ENCODE measurements around the gene RAMP1.

The RAMP1 gene

DNA sequence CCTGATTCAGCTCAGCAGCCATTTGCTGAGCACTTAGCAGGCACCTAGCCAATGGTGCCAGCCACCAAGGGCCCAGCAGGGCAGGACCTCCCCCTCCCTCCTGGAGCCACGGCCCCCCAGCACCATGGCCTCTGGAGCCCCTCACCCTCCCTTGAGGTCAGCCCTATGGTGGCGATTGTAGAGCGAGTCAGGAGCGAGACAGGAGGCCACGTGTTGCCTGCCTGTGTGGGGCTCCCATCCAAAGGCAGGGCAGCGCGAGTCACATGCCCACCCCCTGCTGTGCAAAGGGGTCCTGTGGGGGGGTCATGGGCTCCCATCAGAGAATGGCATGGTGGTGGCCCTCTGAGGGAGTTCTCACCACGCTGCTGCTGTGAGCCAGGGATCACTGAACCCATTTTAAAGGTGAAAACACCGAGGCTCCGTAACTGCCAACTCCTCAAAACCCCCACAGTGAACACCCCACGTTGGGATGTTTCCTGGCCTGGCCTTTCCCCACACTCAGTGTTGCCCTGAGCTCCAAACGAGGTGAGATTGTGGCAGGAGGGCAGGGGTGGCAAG lies 35.6 kb downstream of the RAMP1 start:
- DNase-seq (ENCODE audit: low spot score in 2 of 2) = no peak
- no peak overlapping the region for H3K4me3 Mint-ChIP-seq
- H3K36me3 Mint-ChIP-seq = no peaks in the 10 kb centered on the region
- ATAC-seq = no peak
- H3K4me1 Mint-ChIP-seq = peaks cover 43% of the 10 kb centered on the region
- no peaks in the 10 kb centered on the region for H3K9me3 Mint-ChIP-seq
- H3K27ac Mint-ChIP-seq = no peak overlapping the region

- Mint-ChIP-seq H3K4me3 (no peak overlapping the region), H3K4me1 (peaks cover 41% of the 10 kb centered on the region), H3K9me3 (no peaks in the 10 kb centered on the region), H3K27ac (no peak overlapping the region), H3K36me3 (peaks cover under 1% of the 10 kb centered on the region)
- ATAC-seq (no peak), DNase-seq (ENCODE audit: low spot score in 2 of 2) (no peak)
Observed at GRCh38 chr2:237895544-237896506, 36.4 kb downstream of the RAMP1 start.

GRCh38 chr2:237896507-237896892 lies 37.1 kb downstream of the RAMP1 start:
- Mint-ChIP-seq H3K27ac (peak overlapping the region; percentile 52), H3K4me1 (peaks cover 47% of the 10 kb centered on the region), H3K36me3 (peaks cover 7% of the 10 kb centered on the region), H3K4me3 (no peak overlapping the region), H3K9me3 (no peaks in the 10 kb centered on the region)
- ATAC-seq (no peak), DNase-seq (ENCODE audit: low spot score in 2 of 2) (no peak)

DNA sequence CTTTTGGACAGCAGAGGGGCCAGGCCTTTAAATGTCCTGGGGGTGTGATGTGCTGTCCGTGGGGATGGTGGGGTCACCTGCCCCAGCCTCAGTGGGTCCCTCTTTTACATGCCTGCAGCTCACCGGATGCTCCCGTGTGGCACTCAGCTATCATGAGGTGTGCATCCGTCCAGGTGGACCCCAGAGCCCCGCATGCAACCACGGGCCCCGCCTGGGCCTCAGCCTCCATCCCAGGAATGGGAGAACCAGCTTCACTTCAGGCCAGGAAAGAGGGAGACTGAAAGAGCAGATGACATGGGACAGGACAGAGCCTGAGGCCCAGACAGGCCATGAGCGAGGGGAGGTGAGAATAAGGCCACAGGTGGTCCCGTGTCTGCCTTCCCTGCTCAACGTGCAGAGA lies 37.5 kb downstream of the RAMP1 start:
- no peak for DNase-seq (ENCODE audit: low spot score in 2 of 2)
- no peaks in the 10 kb centered on the region for H3K9me3 Mint-ChIP-seq
- H3K4me1 Mint-ChIP-seq = peaks cover 51% of the 10 kb centered on the region
- no peak overlapping the region for H3K4me3 Mint-ChIP-seq
- peaks cover 12% of the 10 kb centered on the region for H3K36me3 Mint-ChIP-seq
- H3K27ac Mint-ChIP-seq = peak overlapping the region; percentile 52
- no peak for ATAC-seq

DNA sequence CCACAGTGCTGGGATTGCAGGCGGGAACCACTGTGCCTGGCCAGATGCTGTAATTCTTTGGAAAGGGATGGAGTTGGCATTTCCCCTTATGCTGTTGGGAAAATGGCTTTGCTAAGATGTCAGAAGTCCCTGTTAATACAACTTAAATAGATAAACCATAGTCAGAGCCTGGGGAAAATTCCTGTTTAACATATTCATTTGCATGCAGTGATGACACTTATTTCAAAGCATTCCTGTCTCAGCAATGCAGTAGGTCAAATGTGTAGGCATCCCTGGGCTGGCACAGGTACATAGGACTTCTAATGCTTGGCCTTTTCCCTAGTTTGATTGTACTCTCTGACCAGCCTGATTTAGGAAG lies 38.6 kb downstream of the RAMP1 start:
- DNase-seq (ENCODE audit: low spot score in 2 of 2) = no peak
- peaks cover 54% of the 10 kb centered on the region for H3K4me1 Mint-ChIP-seq
- peak overlapping the region; percentile 91 for H3K27ac Mint-ChIP-seq
- H3K4me3 Mint-ChIP-seq = peak overlapping the region; percentile 48
- no peaks in the 10 kb centered on the region for H3K9me3 Mint-ChIP-seq
- no peak for ATAC-seq
- peaks cover 14% of the 10 kb centered on the region for H3K36me3 Mint-ChIP-seq

DNA sequence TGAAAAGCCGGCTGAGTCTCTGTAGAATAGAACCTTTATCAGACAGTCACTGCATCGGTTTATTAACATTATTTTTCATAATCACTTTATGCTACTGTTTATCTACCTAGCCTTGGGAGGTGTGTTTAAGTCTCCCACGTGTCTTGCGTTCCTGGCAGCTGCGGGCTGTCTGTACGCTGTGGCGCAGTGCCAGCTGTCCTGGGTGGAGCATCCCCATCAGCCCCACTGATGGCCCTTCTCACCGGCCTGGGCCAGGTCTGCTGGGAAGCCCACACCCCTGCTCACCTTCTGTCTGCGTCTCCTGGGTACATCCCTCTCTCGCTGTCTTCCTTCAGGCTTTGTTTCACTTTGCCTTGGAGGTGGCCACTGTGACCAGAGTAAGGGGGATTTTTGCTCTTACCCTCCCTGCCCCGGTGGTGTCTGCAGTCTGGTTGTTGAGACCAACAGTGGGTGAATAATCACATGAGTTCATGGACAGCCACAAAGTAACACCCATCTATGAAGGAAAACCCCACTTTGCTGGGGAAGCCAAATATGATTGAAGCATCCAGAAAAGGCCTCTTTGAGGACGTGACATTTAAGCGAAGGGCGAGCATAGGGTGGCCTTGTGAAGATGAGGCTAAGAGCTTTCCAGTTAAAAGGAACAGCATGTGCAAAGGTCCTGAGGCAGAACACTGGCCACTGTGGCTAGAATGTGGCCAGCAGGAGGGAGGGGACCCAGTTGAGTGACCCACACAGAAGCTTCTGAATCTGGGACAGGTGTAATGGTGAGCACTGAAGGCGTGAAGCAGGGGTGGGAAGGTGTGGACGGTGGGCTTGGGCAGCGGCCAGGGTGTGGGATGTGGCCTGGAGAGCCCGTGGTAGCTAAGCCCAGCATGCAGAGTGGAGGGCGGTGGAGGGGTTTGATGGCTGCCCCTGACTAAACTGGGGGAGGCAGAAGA lies 41.7 kb downstream of the RAMP1 start:
- H3K4me1 Mint-ChIP-seq = peaks cover 70% of the 10 kb centered on the region
- H3K27ac Mint-ChIP-seq = peak overlapping the region; percentile 97
- DNase-seq (ENCODE audit: low spot score in 2 of 2) (no peak), ATAC-seq (peak; percentile 52)
- peak overlapping the region; percentile 77 for H3K4me3 Mint-ChIP-seq
- peaks cover 14% of the 10 kb centered on the region for H3K36me3 Mint-ChIP-seq
- no peaks in the 10 kb centered on the region for H3K9me3 Mint-ChIP-seq

GRCh38 chr2:237901932-237902850 lies 42.8 kb downstream of the RAMP1 start:
- peak overlapping the region; percentile 97 for H3K27ac Mint-ChIP-seq
- peaks cover 68% of the 10 kb centered on the region for H3K4me1 Mint-ChIP-seq
- DNase-seq (ENCODE audit: low spot score in 2 of 2) (no peak), ATAC-seq (no peak)
- peaks cover 2% of the 10 kb centered on the region for H3K9me3 Mint-ChIP-seq
- peak overlapping the region; percentile 77 for H3K4me3 Mint-ChIP-seq
- peaks cover 14% of the 10 kb centered on the region for H3K36me3 Mint-ChIP-seq

DNA sequence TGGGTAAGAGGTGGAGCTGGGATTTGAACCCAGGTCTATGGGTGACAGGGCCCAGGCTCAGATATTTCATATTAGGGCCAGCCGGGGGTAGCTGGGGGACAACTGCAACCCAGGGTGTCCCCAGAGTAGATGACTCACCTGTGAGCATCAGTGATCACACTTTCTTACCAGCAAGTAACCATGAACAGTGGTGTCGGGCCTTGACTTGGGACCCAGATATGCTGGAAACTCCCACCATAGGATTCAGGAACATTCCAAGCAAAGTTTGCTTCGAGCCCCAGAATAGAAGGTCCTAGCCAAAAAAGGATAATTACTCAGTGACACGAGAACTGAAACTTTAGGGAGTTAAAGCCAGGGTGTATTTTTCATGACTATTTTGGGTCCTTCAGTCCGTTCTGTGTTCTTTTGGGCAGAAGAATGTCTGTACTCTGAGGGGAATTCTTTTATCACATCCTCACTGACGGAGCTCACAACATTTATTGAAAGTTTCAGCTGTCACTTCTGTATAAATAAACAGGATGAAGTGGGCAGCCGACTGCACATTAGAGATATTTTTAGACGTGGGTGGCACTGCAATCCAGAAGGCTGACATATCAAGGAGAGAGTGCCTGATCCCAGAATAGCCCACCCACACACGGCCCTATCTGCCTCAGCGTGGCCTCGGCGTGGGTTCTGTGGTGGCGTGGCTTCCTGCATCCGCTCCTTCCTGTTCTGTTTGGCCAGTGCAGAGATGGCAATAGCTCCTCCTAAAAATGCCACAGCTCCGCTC lies 45.6 kb downstream of the RAMP1 start:
- peak in 1 of 2 donors; percentile 23 for DNase-seq (ENCODE audit: low spot score in 2 of 2)
- Mint-ChIP-seq H3K27ac (peak overlapping the region; percentile 85), H3K4me1 (peaks cover 43% of the 10 kb centered on the region), H3K36me3 (peaks cover 14% of the 10 kb centered on the region), H3K4me3 (peak overlapping the region; percentile 53), H3K9me3 (peaks cover 7% of the 10 kb centered on the region)
- peak; percentile 73 for ATAC-seq

- H3K4me1 Mint-ChIP-seq = peaks cover 36% of the 10 kb centered on the region
- ATAC-seq = no peak
- H3K9me3 Mint-ChIP-seq = peaks cover 7% of the 10 kb centered on the region
- peaks cover under 1% of the 10 kb centered on the region for H3K36me3 Mint-ChIP-seq
- H3K27ac Mint-ChIP-seq = peak overlapping the region; percentile 24
- H3K4me3 Mint-ChIP-seq = no peak overlapping the region
- DNase-seq (ENCODE audit: low spot score in 2 of 2) = no peak
Observed at GRCh38 chr2:237907144-237907543, 47.7 kb downstream of the RAMP1 start.

DNA sequence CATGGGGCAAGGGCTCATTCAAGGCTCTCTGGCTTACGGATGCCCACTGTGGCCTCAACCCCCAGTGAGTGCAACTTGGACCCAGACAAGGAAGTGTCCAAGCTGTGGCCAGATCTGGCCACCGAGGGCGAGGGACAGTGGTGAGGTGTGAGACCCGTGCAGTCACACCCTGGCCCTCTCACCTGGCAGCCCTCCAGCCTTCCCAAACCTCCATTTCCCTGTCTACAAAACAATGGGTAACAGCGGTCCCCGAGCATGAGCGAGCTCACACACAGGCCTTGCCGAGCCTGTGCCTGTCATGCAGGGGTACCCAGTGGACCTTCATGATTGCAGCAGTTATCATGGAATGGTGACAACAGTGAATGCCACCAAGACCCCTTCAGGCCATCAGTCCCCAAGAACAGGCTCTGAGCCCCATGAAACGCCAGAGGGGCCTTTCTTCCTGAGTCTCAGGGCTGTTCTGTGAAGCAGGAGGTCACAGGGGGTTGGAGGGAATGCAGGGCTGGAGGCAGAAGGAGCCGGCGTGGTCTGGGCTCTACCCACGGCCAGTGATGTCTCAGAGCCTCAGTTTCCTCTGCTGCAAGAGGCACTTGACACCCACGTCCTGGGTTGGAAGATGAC lies 49.8 kb downstream of the RAMP1 start:
- Mint-ChIP-seq H3K36me3 (no peaks in the 10 kb centered on the region), H3K27ac (peak overlapping the region; percentile 34), H3K9me3 (peaks cover 7% of the 10 kb centered on the region), H3K4me3 (no peak overlapping the region), H3K4me1 (peaks cover 29% of the 10 kb centered on the region)
- ATAC-seq (no peak), DNase-seq (ENCODE audit: low spot score in 2 of 2) (no peak)

GRCh38 chr2:237909801-237910475 lies 50.5 kb downstream of the RAMP1 start:
- peak overlapping the region; percentile 50 for H3K27ac Mint-ChIP-seq
- DNase-seq (ENCODE audit: low spot score in 2 of 2) = no peak
- peaks cover 7% of the 10 kb centered on the region for H3K9me3 Mint-ChIP-seq
- ATAC-seq = no peak
- peaks cover 26% of the 10 kb centered on the region for H3K4me1 Mint-ChIP-seq
- no peak overlapping the region for H3K4me3 Mint-ChIP-seq
- H3K36me3 Mint-ChIP-seq = no peaks in the 10 kb centered on the region

DNA sequence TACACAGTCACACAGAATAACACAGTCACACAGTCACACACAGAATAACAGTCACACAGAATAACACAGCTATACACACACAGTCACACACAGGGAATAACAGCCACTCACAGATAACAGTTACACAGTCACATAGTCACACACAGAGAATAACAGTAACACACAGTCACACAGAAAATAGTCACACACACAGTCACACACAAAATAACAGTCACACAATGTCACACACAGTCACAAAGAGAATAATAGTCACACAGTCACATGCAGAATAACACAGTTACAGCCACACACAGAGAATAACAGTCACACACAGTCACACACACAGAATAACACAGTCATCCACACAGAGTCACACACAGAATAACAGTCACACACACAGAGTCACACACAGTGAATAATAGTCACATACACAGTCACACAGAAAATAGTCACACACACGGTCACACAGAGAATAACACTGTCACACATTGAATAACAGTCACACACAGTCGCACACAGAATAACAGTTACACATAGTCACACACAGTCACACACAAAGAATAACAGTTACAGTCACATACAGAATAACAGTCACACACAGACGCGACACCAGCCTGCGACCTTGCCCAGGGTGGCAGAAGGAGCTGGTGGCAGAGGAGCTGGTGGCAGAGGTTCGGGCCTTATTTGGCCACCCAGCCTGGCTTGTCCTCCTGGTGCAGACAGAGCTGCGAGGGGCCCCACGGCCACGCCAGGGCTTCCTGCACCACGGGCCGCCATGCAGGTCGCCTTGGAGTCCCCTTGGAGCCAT lies 51.3 kb downstream of the RAMP1 start:
- Mint-ChIP-seq H3K4me3 (no peak overlapping the region), H3K9me3 (peaks cover 7% of the 10 kb centered on the region), H3K36me3 (no peaks in the 10 kb centered on the region), H3K27ac (peak overlapping the region; percentile 50), H3K4me1 (peaks cover 17% of the 10 kb centered on the region)
- ATAC-seq (peak; percentile 39), DNase-seq (ENCODE audit: low spot score in 2 of 2) (no peak)

All from stimulated activated effector memory CD8-positive, alpha-beta T cell treated with anti-CD3 and anti-CD28 coated beads, Interleukin-12 subunit alpha, Interleukin-12 subunit beta, amount 100 ng/mL, for 72 hours (primary cell).